Measurements from ENCODE around the gene PPP2R5C.

The PPP2R5C gene

DNA sequence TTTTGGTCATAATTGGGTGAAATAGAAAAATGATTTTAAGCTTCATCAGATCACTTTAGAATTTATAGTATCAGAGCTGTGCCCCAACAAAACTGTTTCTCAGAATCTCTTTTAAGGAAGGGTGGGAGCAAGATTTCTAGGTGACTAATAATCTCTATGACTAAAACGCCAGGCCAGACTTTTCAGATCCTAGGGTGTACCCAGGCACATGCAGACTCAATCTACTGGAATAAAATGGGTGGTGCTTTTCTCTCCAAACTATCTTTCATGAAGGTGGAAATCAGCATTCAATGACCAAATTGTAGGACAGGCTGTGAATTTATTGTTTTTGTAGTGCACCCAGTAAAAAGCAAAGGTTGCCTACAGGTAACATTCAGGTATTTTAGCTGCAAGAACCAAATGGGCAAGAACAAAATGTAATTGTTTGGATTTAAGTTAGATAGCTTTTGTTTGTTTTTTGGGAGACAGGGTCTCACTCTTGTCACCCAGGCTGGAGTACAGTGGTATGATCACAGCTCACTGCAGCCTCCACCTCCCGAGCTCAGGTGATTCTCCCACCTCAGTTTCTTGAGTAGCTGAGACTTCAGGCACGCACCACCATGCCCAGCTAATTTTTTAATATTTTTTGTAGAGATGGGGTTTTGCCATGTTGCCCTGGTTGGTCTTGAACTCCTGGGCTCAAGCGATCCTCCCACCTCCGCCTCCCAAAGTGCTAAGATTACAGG lies 49.5 kb downstream of the PPP2R5C start:
- H3K27me3 ChIP-seq (replicated peaks; ENCODE audit: control insufficient read depth, insufficient read depth, low read length): no peaks in the 10 kb centered on the region
- H3K9ac ChIP-seq (ENCODE audit: low read length): peak overlapping the region; percentile 92
- H3K36me3 ChIP-seq (ENCODE audit: control insufficient read depth, insufficient read depth, low read length, severe bottlenecking): no peaks in the 10 kb centered on the region
- H3K4me3 ChIP-seq (ENCODE audit: low read length): peak overlapping the region; percentile 87
- H3K9me3 ChIP-seq (ENCODE audit: control insufficient read depth, low read length): no peaks in the 10 kb centered on the region
- DNase-seq (ENCODE audit: low read depth): peak; percentile 48
- peaks cover 40% of the 10 kb centered on the region for H3K4me1 ChIP-seq (ENCODE audit: control insufficient read depth, insufficient read depth, low read length)

- Histone ChIP-seq H3K4me3 (ENCODE audit: low read length) (no peak overlapping the region), H3K27me3 (replicated peaks; ENCODE audit: control insufficient read depth, insufficient read depth, low read length) (no peaks in the 10 kb centered on the region), H3K36me3 (ENCODE audit: control insufficient read depth, insufficient read depth, low read length, severe bottlenecking) (no peaks in the 10 kb centered on the region), H3K9me3 (ENCODE audit: control insufficient read depth, low read length) (no peaks in the 10 kb centered on the region), H3K9ac (ENCODE audit: low read length) (no peak overlapping the region), H3K4me1 (ENCODE audit: control insufficient read depth, insufficient read depth, low read length) (peaks cover 40% of the 10 kb centered on the region)
- DNase-seq (ENCODE audit: low read depth): no peak
Measured at GRCh38 chr14:101812071-101812470, 50.6 kb downstream of the PPP2R5C start.

- H3K4me3 ChIP-seq (ENCODE audit: low read length): no peak overlapping the region
- DNase-seq (ENCODE audit: low read depth): no peak
- H3K9ac ChIP-seq (ENCODE audit: low read length): no peak overlapping the region
- peaks cover 39% of the 10 kb centered on the region for H3K4me1 ChIP-seq (ENCODE audit: control insufficient read depth, insufficient read depth, low read length)
- H3K36me3 ChIP-seq (ENCODE audit: control insufficient read depth, insufficient read depth, low read length, severe bottlenecking): no peaks in the 10 kb centered on the region
- no peaks in the 10 kb centered on the region for H3K27me3 ChIP-seq (replicated peaks; ENCODE audit: control insufficient read depth, insufficient read depth, low read length)
- no peaks in the 10 kb centered on the region for H3K9me3 ChIP-seq (ENCODE audit: control insufficient read depth, low read length)
Measured at GRCh38 chr14:101813171-101813759, 51.8 kb downstream of the PPP2R5C start.

- Histone ChIP-seq H3K4me3 (ENCODE audit: low read length) (no peak overlapping the region), H3K9ac (ENCODE audit: low read length) (no peak overlapping the region), H3K4me1 (ENCODE audit: control insufficient read depth, insufficient read depth, low read length) (peaks cover 34% of the 10 kb centered on the region), H3K27me3 (replicated peaks; ENCODE audit: control insufficient read depth, insufficient read depth, low read length) (no peaks in the 10 kb centered on the region), H3K9me3 (ENCODE audit: control insufficient read depth, low read length) (no peaks in the 10 kb centered on the region), H3K36me3 (ENCODE audit: control insufficient read depth, insufficient read depth, low read length, severe bottlenecking) (no peaks in the 10 kb centered on the region)
- DNase-seq (ENCODE audit: low read depth): no peak
Measured at GRCh38 chr14:101813833-101814232, 52.3 kb downstream of the PPP2R5C start.

DNA sequence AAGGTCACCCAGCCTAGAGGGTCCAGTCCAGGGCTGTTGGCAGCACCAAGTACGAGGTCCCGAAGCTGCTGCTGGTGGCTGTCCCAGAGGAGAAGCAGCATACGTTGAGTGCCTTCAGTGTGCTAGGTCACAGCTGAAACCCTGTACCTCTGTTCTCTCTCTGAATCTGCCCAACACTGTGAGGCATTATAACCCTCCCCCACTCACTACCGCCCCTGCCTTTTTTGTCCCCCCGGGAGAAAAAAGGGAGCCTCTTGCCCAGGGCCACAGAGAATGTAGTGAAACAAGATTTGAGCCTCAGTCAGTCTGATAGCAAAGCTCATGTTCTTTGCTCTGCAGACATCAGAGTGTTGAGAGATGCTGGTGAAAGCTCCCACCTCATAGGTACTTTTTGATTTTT lies 53.4 kb downstream of the PPP2R5C start:
- Histone ChIP-seq H3K9ac (ENCODE audit: low read length) (no peak overlapping the region), H3K4me3 (ENCODE audit: low read length) (no peak overlapping the region), H3K4me1 (ENCODE audit: control insufficient read depth, insufficient read depth, low read length) (peaks cover 29% of the 10 kb centered on the region), H3K9me3 (ENCODE audit: control insufficient read depth, low read length) (no peaks in the 10 kb centered on the region), H3K27me3 (replicated peaks; ENCODE audit: control insufficient read depth, insufficient read depth, low read length) (no peaks in the 10 kb centered on the region), H3K36me3 (ENCODE audit: control insufficient read depth, insufficient read depth, low read length, severe bottlenecking) (peaks cover 4% of the 10 kb centered on the region)
- DNase-seq (ENCODE audit: low read depth): no peak

- Histone ChIP-seq H3K9me3 (ENCODE audit: control insufficient read depth, low read length) (no peaks in the 10 kb centered on the region), H3K27me3 (replicated peaks; ENCODE audit: control insufficient read depth, insufficient read depth, low read length) (no peaks in the 10 kb centered on the region), H3K9ac (ENCODE audit: low read length) (no peak overlapping the region), H3K36me3 (ENCODE audit: control insufficient read depth, insufficient read depth, low read length, severe bottlenecking) (peaks cover 9% of the 10 kb centered on the region), H3K4me1 (ENCODE audit: control insufficient read depth, insufficient read depth, low read length) (peaks cover 27% of the 10 kb centered on the region), H3K4me3 (ENCODE audit: low read length) (no peak overlapping the region)
- DNase-seq (ENCODE audit: low read depth): no peak
Measured at GRCh38 chr14:101815994-101816393, 54.5 kb downstream of the PPP2R5C start.

DNA sequence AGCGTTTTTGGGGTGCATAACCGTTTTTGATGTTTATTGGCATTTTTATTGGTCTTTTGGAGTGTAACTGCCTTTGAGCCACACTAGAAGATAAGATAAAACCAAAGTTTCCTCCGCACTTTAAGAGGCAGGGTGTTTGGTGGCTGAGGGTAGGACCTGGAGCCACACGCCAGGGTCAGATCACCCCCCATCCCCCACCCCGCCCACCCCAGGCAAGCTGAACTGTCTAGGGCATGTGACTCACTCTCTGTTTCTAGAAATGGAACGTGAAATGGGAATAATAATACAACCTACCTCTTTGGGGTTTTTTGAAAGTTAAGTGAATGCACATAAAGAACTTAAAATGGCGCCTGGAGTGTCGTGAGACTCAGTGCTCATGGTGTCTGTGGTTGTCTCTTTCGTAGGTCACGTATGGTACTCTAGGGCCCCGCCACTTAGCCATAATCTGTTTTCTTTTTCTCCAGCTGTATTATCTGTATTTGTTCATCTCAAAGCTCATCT lies 56.0 kb downstream of the PPP2R5C start:
- Histone ChIP-seq H3K4me1 (ENCODE audit: control insufficient read depth, insufficient read depth, low read length) (peaks cover 15% of the 10 kb centered on the region), H3K9me3 (ENCODE audit: control insufficient read depth, low read length) (no peaks in the 10 kb centered on the region), H3K9ac (ENCODE audit: low read length) (no peak overlapping the region), H3K27me3 (replicated peaks; ENCODE audit: control insufficient read depth, insufficient read depth, low read length) (no peaks in the 10 kb centered on the region), H3K36me3 (ENCODE audit: control insufficient read depth, insufficient read depth, low read length, severe bottlenecking) (peaks cover 9% of the 10 kb centered on the region), H3K4me3 (ENCODE audit: low read length) (no peak overlapping the region)
- no peak for DNase-seq (ENCODE audit: low read depth)

DNA sequence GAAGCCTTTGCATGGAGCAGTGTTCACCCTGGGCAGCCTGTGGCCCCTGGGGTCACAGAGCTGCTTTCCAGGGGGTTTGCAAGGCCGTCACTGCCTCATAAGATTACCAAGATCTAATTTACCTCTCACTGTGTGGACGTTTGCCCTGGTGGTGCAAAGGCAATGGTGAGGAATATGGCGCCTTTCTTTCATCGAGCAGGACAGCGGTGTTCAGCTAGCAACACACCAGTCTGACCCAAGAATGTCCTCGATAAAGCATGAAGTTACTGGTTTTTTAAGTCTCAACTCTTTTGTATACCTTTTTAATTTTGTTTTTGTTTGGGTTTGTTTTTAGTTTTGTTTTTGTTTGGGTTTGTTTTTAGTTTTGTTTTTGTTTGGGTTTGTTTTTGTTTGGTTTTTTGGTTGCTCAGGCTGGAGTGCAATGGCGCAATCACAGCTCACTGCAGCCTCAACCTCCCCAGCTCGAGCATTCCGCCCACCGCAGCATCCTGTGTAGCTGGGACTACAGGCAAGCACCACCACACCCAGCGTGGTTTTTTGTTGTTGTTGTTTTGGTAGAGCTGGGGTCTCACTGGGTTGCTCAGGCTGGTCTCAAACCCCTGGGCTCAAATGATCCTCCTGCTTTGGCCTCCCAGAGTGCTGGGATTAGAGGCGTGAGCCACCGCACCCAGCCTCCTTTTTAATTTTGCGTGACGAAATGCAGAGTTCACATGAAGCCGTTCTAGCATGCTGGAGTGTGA lies 57.9 kb downstream of the PPP2R5C start:
- Histone ChIP-seq H3K9ac (ENCODE audit: low read length) (no peak overlapping the region), H3K4me3 (ENCODE audit: low read length) (no peak overlapping the region), H3K9me3 (ENCODE audit: control insufficient read depth, low read length) (no peaks in the 10 kb centered on the region), H3K27me3 (replicated peaks; ENCODE audit: control insufficient read depth, insufficient read depth, low read length) (no peaks in the 10 kb centered on the region), H3K4me1 (ENCODE audit: control insufficient read depth, insufficient read depth, low read length) (peaks cover 21% of the 10 kb centered on the region), H3K36me3 (ENCODE audit: control insufficient read depth, insufficient read depth, low read length, severe bottlenecking) (peaks cover 9% of the 10 kb centered on the region)
- no peak for DNase-seq (ENCODE audit: low read depth)

DNA sequence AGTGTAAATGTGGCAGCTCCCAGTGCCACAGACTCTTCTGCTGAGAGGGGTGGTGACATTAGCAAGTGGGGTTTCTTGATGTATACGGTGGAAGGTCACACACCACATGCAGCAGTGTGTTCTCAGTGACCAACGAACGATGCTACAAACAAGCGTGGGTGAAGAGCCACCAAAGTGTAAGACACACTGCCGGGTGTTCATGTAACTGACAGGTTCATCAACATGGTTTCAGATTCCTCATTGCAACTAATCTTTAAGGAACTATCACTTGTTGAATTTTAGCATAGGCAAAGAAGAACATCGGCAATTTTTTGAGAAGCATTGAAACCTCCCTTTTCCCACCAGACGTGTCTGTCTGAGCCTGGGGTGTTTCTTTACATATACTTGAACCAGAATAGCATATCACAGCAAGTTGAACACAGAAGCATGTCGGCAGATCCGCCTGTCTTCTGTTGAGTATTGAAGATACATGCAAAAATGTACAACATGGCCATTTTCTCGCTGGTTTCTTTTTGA lies 58.8 kb downstream of the PPP2R5C start:
- no peaks in the 10 kb centered on the region for H3K27me3 ChIP-seq (replicated peaks; ENCODE audit: control insufficient read depth, insufficient read depth, low read length)
- no peak for DNase-seq (ENCODE audit: low read depth)
- H3K9me3 ChIP-seq (ENCODE audit: control insufficient read depth, low read length): no peaks in the 10 kb centered on the region
- peaks cover 30% of the 10 kb centered on the region for H3K4me1 ChIP-seq (ENCODE audit: control insufficient read depth, insufficient read depth, low read length)
- peaks cover 9% of the 10 kb centered on the region for H3K36me3 ChIP-seq (ENCODE audit: control insufficient read depth, insufficient read depth, low read length, severe bottlenecking)
- H3K4me3 ChIP-seq (ENCODE audit: low read length): no peak overlapping the region
- H3K9ac ChIP-seq (ENCODE audit: low read length): no peak overlapping the region

GRCh38 chr14:101821528-101821927 lies 60.0 kb downstream of the PPP2R5C start:
- Histone ChIP-seq H3K27me3 (replicated peaks; ENCODE audit: control insufficient read depth, insufficient read depth, low read length) (no peaks in the 10 kb centered on the region), H3K9ac (ENCODE audit: low read length) (no peak overlapping the region), H3K4me1 (ENCODE audit: control insufficient read depth, insufficient read depth, low read length) (peaks cover 36% of the 10 kb centered on the region), H3K9me3 (ENCODE audit: control insufficient read depth, low read length) (no peaks in the 10 kb centered on the region), H3K4me3 (ENCODE audit: low read length) (no peak overlapping the region), H3K36me3 (ENCODE audit: control insufficient read depth, insufficient read depth, low read length, severe bottlenecking) (peaks cover 9% of the 10 kb centered on the region)
- no peak for DNase-seq (ENCODE audit: low read depth)

GRCh38 chr14:101823066-101823465 lies 61.6 kb downstream of the PPP2R5C start:
- H3K9me3 ChIP-seq (ENCODE audit: control insufficient read depth, low read length): no peaks in the 10 kb centered on the region
- no peak for DNase-seq (ENCODE audit: low read depth)
- H3K9ac ChIP-seq (ENCODE audit: low read length): peak overlapping the region; percentile 45
- H3K4me3 ChIP-seq (ENCODE audit: low read length): peak overlapping the region; percentile 63
- H3K4me1 ChIP-seq (ENCODE audit: control insufficient read depth, insufficient read depth, low read length): peaks cover 36% of the 10 kb centered on the region
- peaks cover 9% of the 10 kb centered on the region for H3K36me3 ChIP-seq (ENCODE audit: control insufficient read depth, insufficient read depth, low read length, severe bottlenecking)
- no peaks in the 10 kb centered on the region for H3K27me3 ChIP-seq (replicated peaks; ENCODE audit: control insufficient read depth, insufficient read depth, low read length)

Data from adipocyte (in vitro differentiated cells).